Skeletal muscle tissue (tissue), 4 donors: ENCODE measurements around the gene KRT85. TPM values are rescaled to one million over a fixed set of nuclear protein-coding genes. Genes with fewer than 3 reads are reported as not detected.

ENCODE experiments used
- H3K27ac ChIP-seq: one replicate; pipeline ENCODE4 v1.7.0; 2013; ENCODE audit warnings: mild to moderate bottlenecking, low read depth, low read length, inconsistent platforms
- H3K27me3 ChIP-seq, 3 donors: one replicate each; pipeline ENCODE4 v1.7.0; 2013; ENCODE audit warnings: low read length in 3 of 3; ENCODE audit not compliant: control insufficient read depth in 3 of 3, insufficient read depth in 3 of 3
- H3K36me3 ChIP-seq, 3 donors: one replicate each; pipeline ENCODE4 v1.7.0; 2013; ENCODE audit warnings: low read length in 3 of 3; ENCODE audit not compliant: control insufficient read depth in 3 of 3, insufficient read depth in 3 of 3
- H3K4me1 ChIP-seq, 3 donors: one replicate each; pipeline ENCODE4 v1.7.0; 2013; ENCODE audit warnings: low read length in 3 of 3, mild to moderate bottlenecking in 3 of 3; ENCODE audit not compliant: control insufficient read depth in 3 of 3, insufficient read depth in 3 of 3
- H3K4me3 ChIP-seq, 3 donors: one replicate each; pipeline ENCODE4 v1.7.0; 2013; ENCODE audit warnings: low read length in 3 of 3
- H3K9ac ChIP-seq, 3 donors: one replicate each; pipeline ENCODE4 v1.7.0; 2013; ENCODE audit warnings: low read length in 3 of 3, mild to moderate bottlenecking in 3 of 3, moderate library complexity in 2 of 3, low read depth in 1 of 3
- H3K9me3 ChIP-seq, 3 donors: one replicate each; pipeline ENCODE4 v1.7.0; 2013; ENCODE audit warnings: low read length in 3 of 3; ENCODE audit not compliant: control insufficient read depth in 3 of 3
- total RNA-seq: library from RNA; depleted of rRNA; stranded (reverse); fragments of >200 nt; gene quantifications from one replicate; pipeline ENCODE4 v1.2.3, GENCODE V29; 2014
- donor health status: Osteomylitis.

KRT85 gene
- total RNA-seq, 1 donor from 2014 or later, result 0.52 TPM

- peaks cover 11 to 28% (median 14%) of the 10 kb centered on the region in 3 donors for H3K27me3 ChIP-seq
- no peak overlapping the region for H3K4me3 ChIP-seq
- H3K9ac ChIP-seq, result no peak overlapping the region
- no peaks in the 10 kb centered on the region for H3K36me3 ChIP-seq
- no peaks in the 10 kb centered on the region for H3K9me3 ChIP-seq
- no peaks in the 10 kb centered on the region for H3K4me1 ChIP-seq
- H3K27ac ChIP-seq, result no peak overlapping the region
These were observed 16.1 kb upstream of the KRT85 start for GRCh38 chr12:52383331-52383730.

- no peak overlapping the region for H3K9ac ChIP-seq
These were observed 15.6 kb upstream of the KRT85 start for GRCh38 chr12:52382854-52383253.

GRCh38 chr12:52381206-52381605, 13.9 kb upstream of the KRT85 start:
- Histone ChIP-seq H3K27ac (no peak overlapping the region), H3K9ac (no peak overlapping the region), H3K4me1 (no peaks in the 10 kb centered on the region), H3K36me3 (no peaks in the 10 kb centered on the region), H3K27me3 (peaks cover 9 to 26% (median 9%) of the 10 kb centered on the region in 3 donors), H3K9me3 (no peaks in the 10 kb centered on the region), H3K4me3 (no peak overlapping the region)

More at GRCh38 chr12:52382854-52383253, 15.6 kb upstream of the KRT85 start:
- H3K36me3 ChIP-seq, result no peaks in the 10 kb centered on the region
- H3K4me3 ChIP-seq, result no peak overlapping the region
- peaks cover 9 to 23% (median 9%) of the 10 kb centered on the region in 3 donors for H3K27me3 ChIP-seq
- no peak overlapping the region for H3K27ac ChIP-seq
- H3K9me3 ChIP-seq, result no peaks in the 10 kb centered on the region
- H3K4me1 ChIP-seq, result no peaks in the 10 kb centered on the region

- Histone ChIP-seq H3K27ac (no peak overlapping the region), H3K9ac (no peak overlapping the region), H3K36me3 (no peaks in the 10 kb centered on the region), H3K27me3 (peaks cover 9 to 25% (median 9%) of the 10 kb centered on the region in 3 donors), H3K4me1 (no peaks in the 10 kb centered on the region), H3K9me3 (no peaks in the 10 kb centered on the region), H3K4me3 (no peak overlapping the region)
These were observed 13.0 kb upstream of the KRT85 start for GRCh38 chr12:52380271-52380694.

- no peak overlapping the region for H3K9ac ChIP-seq
- no peak overlapping the region for H3K4me3 ChIP-seq
- no peaks in the 10 kb centered on the region for H3K36me3 ChIP-seq
- no peaks in the 10 kb centered on the region for H3K9me3 ChIP-seq
- no peaks in the 10 kb centered on the region for H3K4me1 ChIP-seq
- peaks cover 9 to 21% (median 9%) of the 10 kb centered on the region in 3 donors for H3K27me3 ChIP-seq
- H3K27ac ChIP-seq, result no peak overlapping the region
These were observed 12.3 kb upstream of the KRT85 start for GRCh38 chr12:52379536-52379935.

GRCh38 chr12:52378091-52378490, 10.8 kb upstream of the KRT85 start:
- no peaks in the 10 kb centered on the region for H3K4me1 ChIP-seq
- peaks cover 9 to 21% (median 9%) of the 10 kb centered on the region in 3 donors for H3K27me3 ChIP-seq
- H3K4me3 ChIP-seq, result no peak overlapping the region
- no peak overlapping the region for H3K27ac ChIP-seq
- H3K36me3 ChIP-seq, result no peaks in the 10 kb centered on the region
- H3K9me3 ChIP-seq, result no peaks in the 10 kb centered on the region
- no peak overlapping the region for H3K9ac ChIP-seq

GRCh38 chr12:52377266-52377665, 10.0 kb upstream of the KRT85 start:
- Histone ChIP-seq H3K27ac (no peak overlapping the region), H3K9ac (no peak overlapping the region), H3K36me3 (no peaks in the 10 kb centered on the region), H3K4me1 (no peaks in the 10 kb centered on the region), H3K9me3 (no peaks in the 10 kb centered on the region), H3K4me3 (no peak overlapping the region), H3K27me3 (peaks cover 9 to 21% (median 9%) of the 10 kb centered on the region in 3 donors)

GRCh38 chr12:52372216-52373154, 5.2 kb upstream of the KRT85 start:
- H3K36me3 ChIP-seq, result no peaks in the 10 kb centered on the region
- no peak overlapping the region for H3K4me3 ChIP-seq
- H3K27ac ChIP-seq, result no peak overlapping the region
- peaks cover 3 to 6% (median 4%) of the 10 kb centered on the region in 3 donors for H3K4me1 ChIP-seq
- peaks cover 0 to 14% (median 8%) of the 10 kb centered on the region in 3 donors for H3K27me3 ChIP-seq
- H3K9ac ChIP-seq, result no peak overlapping the region
- H3K9me3 ChIP-seq, result no peaks in the 10 kb centered on the region

- H3K36me3 ChIP-seq, result no peaks in the 10 kb centered on the region
- H3K9me3 ChIP-seq, result no peaks in the 10 kb centered on the region
- H3K4me1 ChIP-seq, result peaks cover 3 to 6% (median 4%) of the 10 kb centered on the region in 3 donors
- H3K27ac ChIP-seq, result peak overlapping the region; percentile 41
- H3K27me3 ChIP-seq, result peaks cover 0 to 13% (median 12%) of the 10 kb centered on the region in 3 donors
- no peak overlapping the region for H3K4me3 ChIP-seq
- H3K9ac ChIP-seq, result no peak overlapping the region
These were observed 4.4 kb upstream of the KRT85 start for GRCh38 chr12:52371716-52372115.

- Histone ChIP-seq H3K27ac (peak overlapping the region; percentile 41), H3K9ac (no peak overlapping the region), H3K4me3 (no peak overlapping the region), H3K27me3 (peaks cover 0 to 13% (median 11%) of the 10 kb centered on the region in 3 donors), H3K9me3 (no peaks in the 10 kb centered on the region), H3K4me1 (peaks cover 3 to 6% (median 4%) of the 10 kb centered on the region in 3 donors), H3K36me3 (no peaks in the 10 kb centered on the region)
These were observed 3.8 kb upstream of the KRT85 start for GRCh38 chr12:52370926-52371608.
